IMR-90 (cell line): ENCODE results near the gene CREB5. TPM values are rescaled to one million over a fixed set of nuclear protein-coding genes. Genes with fewer than 3 reads are reported as not detected.
"Not testable (repeated sequence)": the region's sequence is repeated elsewhere in the genome, so short reads cannot be mapped to it uniquely, and the experiment has no call there.

Source experiments
- ATAC-seq: fragments of 200-7000 bp; cut with Tn5 transposase; 2 replicates; pipeline ENCODE4 v1.9.1; 2020; ENCODE audit warnings: low read depth, mild to moderate bottlenecking, moderate library complexity
- BruUV-seq: library from RNA; stranded (reverse); fragments of 400-500 nt; replicated peaks from 2 replicates; lab custom pipeline; 2021; lab: Mats Ljungman, UMichigan
- CTCF ChIA-PET: fragments of 300-600 bp; formaldehyde crosslinking; extraction: SDS; loops from one replicate; lab custom pipeline; 2021; ENCODE audit warnings: antibody characterized with exemption; lab: Yijun Ruan, JAX
- POLR2A ChIA-PET: fragments of 300-600 bp; sonication (Branson Sonifier 250); formaldehyde crosslinking; loops from one replicate; lab custom pipeline; 2022; ENCODE audit warnings: antibody characterized with exemption; ENCODE audit not compliant: unreplicated experiment; lab: Charles Lee
- DNase-seq: peaks from one replicate; pipeline ENCODE4 v3.0.0; 2013
- H2AFZ ChIP-seq: replicated peaks from 2 replicates; pipeline ENCODE3; 2013; ENCODE audit warnings: low read length, mild to moderate bottlenecking; ENCODE audit not compliant: poor library complexity
- H2AK5ac ChIP-seq: 2 replicates; pipeline ENCODE4 v1.6.1; 2013; ENCODE audit warnings: low read depth, low read length, inconsistent platforms
- H2AK9ac ChIP-seq: replicated peaks from 2 replicates; pipeline ENCODE3; 2013; ENCODE audit warnings: mild to moderate bottlenecking, low read depth, low read length, moderate library complexity; ENCODE audit not compliant: poor library complexity
- H2BK120ac ChIP-seq: 2 replicates; pipeline ENCODE4 v1.6.1; 2013; ENCODE audit warnings: low read depth, low read length, inconsistent platforms
- H2BK15ac ChIP-seq: 3 replicates; pipeline ENCODE4 v1.6.1; 2013; ENCODE audit warnings: low read depth, low read length, inconsistent platforms
- H2BK20ac ChIP-seq: 2 replicates; pipeline ENCODE4 v1.6.1; 2013; ENCODE audit warnings: low read depth, mild to moderate bottlenecking, inconsistent platforms, low read length, moderate library complexity
- H2BK5ac ChIP-seq: 2 replicates; pipeline ENCODE4 v1.6.1; 2013; ENCODE audit warnings: mild to moderate bottlenecking, low read depth, low read length, inconsistent platforms; ENCODE audit not compliant: poor library complexity, severe bottlenecking
- H3K14ac ChIP-seq: replicated peaks from 2 replicates; pipeline ENCODE4 v1.6.1; 2013; ENCODE audit warnings: low read depth, low read length, inconsistent platforms
- H3K18ac ChIP-seq: 2 replicates; pipeline ENCODE4 v1.6.1; 2013; ENCODE audit warnings: low read depth, low read length, control low read depth
- H3K23ac ChIP-seq: 2 replicates; pipeline ENCODE4 v1.6.1; 2013; ENCODE audit warnings: low read depth, low read length, inconsistent platforms
- H3K27ac ChIP-seq: 2 replicates; pipeline ENCODE4 v1.5.1; 2013; ENCODE audit warnings: mild to moderate bottlenecking, control low read depth, low read length; ENCODE audit not compliant: insufficient read depth
- H3K27me3 ChIP-seq: 2 replicates; pipeline ENCODE4 v1.6.1; 2013; ENCODE audit warnings: low read length; ENCODE audit not compliant: control insufficient read depth, insufficient read depth
- H3K36me3 ChIP-seq: 2 replicates; pipeline ENCODE4 v1.6.1; 2013; ENCODE audit warnings: low read length, mixed read lengths; ENCODE audit not compliant: control insufficient read depth, insufficient read depth
- H3K4ac ChIP-seq: 2 replicates; pipeline ENCODE4 v1.6.1; 2013; ENCODE audit warnings: low read depth, low read length, inconsistent platforms
- H3K4me1 ChIP-seq: 2 replicates; pipeline ENCODE4 v1.6.1; 2013; ENCODE audit warnings: low read length, mixed read lengths; ENCODE audit not compliant: control insufficient read depth, insufficient read depth
- H3K4me2 ChIP-seq: 2 replicates; pipeline ENCODE4 v1.6.1; 2013; ENCODE audit warnings: low read depth, mild to moderate bottlenecking, control low read depth, low read length, moderate library complexity
- H3K4me3 ChIP-seq: 2 replicates; pipeline ENCODE4 v1.5.1; 2013; ENCODE audit warnings: low read depth, mild to moderate bottlenecking, control low read depth, low read length, moderate library complexity; ENCODE audit not compliant: insufficient read depth
- H3K56ac ChIP-seq: 2 replicates; pipeline ENCODE4 v1.6.1; 2013; ENCODE audit warnings: low read length, inconsistent platforms; ENCODE audit not compliant: insufficient read depth; ENCODE audit errors: extremely low read depth
- H3K79me1 ChIP-seq, 2 experiments: 2 replicates each; pipeline ENCODE4 v1.6.1; 2013; ENCODE audit warnings: low read length in 2 of 2, inconsistent platforms in 1 of 2, low read depth in 1 of 2
- H3K9ac ChIP-seq: 2 replicates; pipeline ENCODE4 v1.6.1; 2013; ENCODE audit warnings: low read depth, low read length, control low read depth
- H3K9me1 ChIP-seq: 2 replicates; pipeline ENCODE4 v1.6.1; 2013; ENCODE audit warnings: low read length, inconsistent platforms; ENCODE audit not compliant: insufficient read depth
- H3K9me3 ChIP-seq: 2 replicates; pipeline ENCODE4 v1.6.1; 2013; ENCODE audit warnings: low read length; ENCODE audit not compliant: control insufficient read depth, insufficient read depth
- H4K20me1 ChIP-seq: 2 replicates; pipeline ENCODE4 v1.6.1; 2013; ENCODE audit warnings: low read length, inconsistent platforms; ENCODE audit not compliant: insufficient read depth
- H4K5ac ChIP-seq: 2 replicates; pipeline ENCODE4 v1.6.1; 2013; ENCODE audit warnings: mild to moderate bottlenecking, low read depth, low read length, control low read depth
- H4K8ac ChIP-seq, 2 experiments: 2 replicates each; pipeline ENCODE4 v1.6.1; 2013; ENCODE audit warnings: low read depth in 2 of 2, low read length in 2 of 2, control low read depth in 1 of 2, inconsistent platforms in 1 of 2
- H4K91ac ChIP-seq: 2 replicates; pipeline ENCODE4 v1.6.1; 2013; ENCODE audit warnings: low read depth, low read length, inconsistent platforms; ENCODE audit not compliant: insufficient read depth
- FOS ChIP-seq: fragments of 150-350 bp; IDR thresholded peaks from 2 replicates; pipeline ENCODE4 v1.6.1; 2016; ENCODE audit warnings: low read depth, low read length
- POLR2A ChIP-seq: IDR thresholded peaks from 2 replicates; pipeline ENCODE4 v1.6.1; 2012; ENCODE audit warnings: mild to moderate bottlenecking, low read depth, low read length
- WGBS, 2 experiments: methylation state at CpG; one replicate each; pipeline versions ENCODE4 v1.1.5 to v1.1.7; 2013; ENCODE audit warnings: missing lambda C conversion rate in 2 of 2; ENCODE audit not compliant: insufficient read length in 1 of 2; ENCODE audit errors: extremely low coverage in 2 of 2; 5-methylcytosine and 5-hydroxymethylcytosine counted together
- dilution Hi-C: fragments of 300-500 bp; cut with HindIII; formaldehyde crosslinking; loops from one replicate; pipeline ENCODE4 v1.14.3; 2018; ENCODE audit warnings: low sequenced_read_pairs; ENCODE audit not compliant: unreplicated experiment
- in situ Hi-C: fragments of 300-500 bp; cut with MboI; formaldehyde crosslinking; loops from 3 replicates; pipeline ENCODE4 v1.14.3; 2019; ENCODE audit warnings: low sequenced_read_pairs, inconsistent platforms, mixed read lengths
- intact Hi-C: fragments of 100-400 bp; cut with micrococcal nuclease; formaldehyde crosslinking; loops from 2 replicates; pipeline ENCODE4 v1.10.0; 2022
- polyA plus RNA-seq, 3 experiments: library from polyadenylated mRNA; depleted of rRNA; stranded (reverse); fragments of >200 nt; gene quantifications; 2 replicates each; pipeline ENCODE4 v1.2.3, GENCODE V29; 2012; ENCODE audit warnings: low replicate concordance in 1 of 3
- total RNA-seq: library from RNA; depleted of rRNA; stranded (reverse); fragments of >200 nt; gene quantifications from 2 replicates; pipeline ENCODE4 v1.2.3, GENCODE V29; 2012

The CREB5 gene
- total and polyA plus RNA-seq, 2 of the 4 experiments (the other 2 are of a cell fraction) = 7.3 to 13.1 TPM

GRCh38 chr7:28785041-28785995 is 373.0 kb downstream of the CREB5 start (continued):
- no peak for TF ChIP-seq FOS
- no peak for TF ChIP-seq POLR2A

GRCh38 chr7:28786156-28786555 is 373.8 kb downstream of the CREB5 start:
- H4K5ac ChIP-seq, H3K79me1 ChIP-seq, CTCF ChIA-PET, in situ Hi-C loops, H3K18ac ChIP-seq, H4K20me1 ChIP-seq, H2AFZ ChIP-seq, H3K14ac ChIP-seq, H3K9me3 ChIP-seq, H2BK120ac ChIP-seq, ATAC-seq, intact Hi-C loops, H2BK15ac ChIP-seq, H3K4me1 ChIP-seq, H3K9me1 ChIP-seq, H2AK5ac ChIP-seq, H3K36me3 ChIP-seq, H2BK5ac ChIP-seq, H3K23ac ChIP-seq, H2BK20ac ChIP-seq, H4K91ac ChIP-seq, H3K4me2 ChIP-seq, H3K56ac ChIP-seq, dilution Hi-C loops, H3K4me3 ChIP-seq, DNase-seq, H3K27me3 ChIP-seq, H3K9ac ChIP-seq, H3K4ac ChIP-seq, H3K27ac ChIP-seq, H4K8ac ChIP-seq, BruUV-seq, POLR2A ChIA-PET, H2AK9ac ChIP-seq: not testable (repeated sequence)
- no CpG with 5 or more reads among the region's 5 CpGs for WGBS, 2 experiments
